ENCODE results near the gene GFRA4.

The GFRA4 gene

DNA sequence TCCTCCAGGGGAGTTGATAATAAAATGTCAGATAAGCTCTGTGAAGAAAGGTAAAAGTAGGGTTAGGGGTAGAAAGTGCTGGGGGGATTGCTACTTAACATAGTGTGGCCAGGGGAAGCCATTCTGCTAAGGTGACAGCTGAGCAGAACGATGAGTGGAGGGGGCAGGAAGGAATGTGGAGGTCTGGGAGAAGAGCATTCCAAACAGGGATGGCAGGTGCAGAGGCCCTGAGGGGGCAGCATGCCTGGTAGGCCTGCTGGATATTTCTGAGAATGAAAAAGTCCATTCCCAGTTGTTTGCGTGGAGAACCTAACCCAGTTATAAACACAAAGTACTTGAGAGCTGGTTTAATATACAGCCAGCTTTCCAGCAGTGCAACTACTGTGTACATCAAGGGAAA, 9.3 kb downstream of the GFRA4 start:
- ATAC-seq, result no peak
- TF ChIP-seq, protein P1, sequence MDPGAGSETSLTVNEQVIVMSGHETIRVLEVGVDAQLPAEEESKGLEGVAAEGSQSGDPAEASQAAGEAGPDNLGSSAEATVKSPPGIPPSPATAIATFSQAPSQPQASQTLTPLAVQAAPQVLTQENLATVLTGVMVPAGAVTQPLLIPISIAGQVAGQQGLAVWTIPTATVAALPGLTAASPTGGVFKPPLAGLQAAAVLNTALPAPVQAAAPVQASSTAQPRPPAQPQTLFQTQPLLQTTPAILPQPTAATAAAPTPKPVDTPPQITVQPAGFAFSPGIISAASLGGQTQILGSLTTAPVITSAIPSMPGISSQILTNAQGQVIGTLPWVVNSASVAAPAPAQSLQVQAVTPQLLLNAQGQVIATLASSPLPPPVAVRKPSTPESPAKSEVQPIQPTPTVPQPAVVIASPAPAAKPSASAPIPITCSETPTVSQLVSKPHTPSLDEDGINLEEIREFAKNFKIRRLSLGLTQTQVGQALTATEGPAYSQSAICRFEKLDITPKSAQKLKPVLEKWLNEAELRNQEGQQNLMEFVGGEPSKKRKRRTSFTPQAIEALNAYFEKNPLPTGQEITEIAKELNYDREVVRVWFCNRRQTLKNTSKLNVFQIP (CRISPR knock-in tag; IDR thresholded peaks at IDR 0.05; ENCODE audit: borderline replicate concordance, low read depth), result no peak
- TF ChIP-seq BACH2 (CRISPR knock-in tag; IDR thresholded peaks at IDR 0.05; ENCODE audit: borderline replicate concordance) (no peak), CSDC2 (CRISPR knock-in tag; IDR thresholded peaks at IDR 0.05) (no peak), TCF4 (CRISPR knock-in tag; IDR thresholded peaks at IDR 0.05; ENCODE audit: borderline replicate concordance) (no peak), PATZ1 (CRISPR knock-in tag; IDR thresholded peaks at IDR 0.05; ENCODE audit: borderline replicate concordance) (no peak), SNAI2 (CRISPR knock-in tag; IDR thresholded peaks at IDR 0.05) (no peak), CSRNP3 (CRISPR knock-in tag; IDR thresholded peaks at IDR 0.05) (no peak), TSHZ2 (CRISPR knock-in tag; IDR thresholded peaks at IDR 0.05) (no peak), ZFP30 (CRISPR knock-in tag; IDR thresholded peaks at IDR 0.05) (no peak), RARB (CRISPR knock-in tag; IDR thresholded peaks at IDR 0.05) (no peak), ISL1 (CRISPR knock-in tag; IDR thresholded peaks at IDR 0.05) (no peak), ZC3H10 (CRISPR knock-in tag; IDR thresholded peaks at IDR 0.05) (no peak), ZFP3 (CRISPR knock-in tag; IDR thresholded peaks at IDR 0.05) (no peak), ARNTL (CRISPR knock-in tag; IDR thresholded peaks at IDR 0.05; ENCODE audit: borderline replicate concordance, low read depth) (no peak), ZNF565 (CRISPR knock-in tag; conservative IDR thresholded peaks at IDR 0.05; ENCODE audit: low read depth) (no peak), ESRRG (CRISPR knock-in tag; IDR thresholded peaks at IDR 0.05) (no peak)

- ATAC-seq, result no peak
- TF ChIP-seq BACH2 (CRISPR knock-in tag; IDR thresholded peaks at IDR 0.05; ENCODE audit: borderline replicate concordance) (no peak), ZNF8 (CRISPR knock-in tag; IDR thresholded peaks at IDR 0.05) (no peak)
- TF ChIP-seq, protein P2, sequence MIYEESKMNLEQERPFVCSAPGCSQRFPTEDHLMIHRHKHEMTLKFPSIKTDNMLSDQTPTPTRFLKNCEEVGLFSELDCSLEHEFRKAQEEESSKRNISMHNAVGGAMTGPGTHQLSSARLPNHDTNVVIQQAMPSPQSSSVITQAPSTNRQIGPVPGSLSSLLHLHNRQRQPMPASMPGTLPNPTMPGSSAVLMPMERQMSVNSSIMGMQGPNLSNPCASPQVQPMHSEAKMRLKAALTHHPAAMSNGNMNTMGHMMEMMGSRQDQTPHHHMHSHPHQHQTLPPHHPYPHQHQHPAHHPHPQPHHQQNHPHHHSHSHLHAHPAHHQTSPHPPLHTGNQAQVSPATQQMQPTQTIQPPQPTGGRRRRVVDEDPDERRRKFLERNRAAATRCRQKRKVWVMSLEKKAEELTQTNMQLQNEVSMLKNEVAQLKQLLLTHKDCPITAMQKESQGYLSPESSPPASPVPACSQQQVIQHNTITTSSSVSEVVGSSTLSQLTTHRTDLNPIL (CRISPR knock-in tag; IDR thresholded peaks at IDR 0.05; ENCODE audit: low read depth), result no peak
Observed at GRCh38 chr20:3652676-3653596, 10.3 kb downstream of the GFRA4 start.

DNA sequence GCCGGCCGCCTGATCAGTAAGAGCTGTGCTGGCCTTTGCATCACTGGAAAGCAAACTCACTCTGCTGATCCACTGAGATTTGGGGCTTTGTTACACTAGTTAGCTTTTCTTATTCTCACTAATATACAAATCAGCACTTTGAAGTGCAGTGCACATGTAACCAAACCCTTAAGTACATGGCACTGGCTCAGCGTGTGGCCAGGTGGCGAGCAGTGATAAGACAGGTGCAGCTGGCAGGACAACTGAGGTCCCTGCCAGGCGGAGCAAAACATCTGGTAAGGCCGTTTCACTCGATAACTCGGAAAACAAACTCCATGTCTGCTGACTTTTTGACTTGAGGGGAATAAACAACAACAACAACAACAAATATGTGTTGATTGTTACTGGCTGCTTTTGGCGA, 11.0 kb downstream of the GFRA4 start:
- ATAC-seq, result no peak

More for the DNA sequence above, 11.0 kb downstream of the GFRA4 start:
- TF ChIP-seq ESRRG (CRISPR knock-in tag; IDR thresholded peaks at IDR 0.05), result no peak
- no peak for TF ChIP-seq GLIS3 (CRISPR knock-in tag; IDR thresholded peaks at IDR 0.05)
- no peak for TF ChIP-seq PATZ1 (CRISPR knock-in tag; IDR thresholded peaks at IDR 0.05; ENCODE audit: borderline replicate concordance)
